HL-60 (cell line): ENCODE data around the gene TRIP13.

Source experiments
- DNase-seq, 2 experiments: peaks; one replicate each; pipeline ENCODE4 v3.0.0-alpha.2; 2010 to 2020; ENCODE audit warnings: low read depth in 1 of 2, low spot score in 1 of 2
- H3K27ac ChIP-seq: fragments of 250-450 bp; sonication (Bioruptor Pico); replicated peaks from 2 replicates; pipeline ENCODE4 v1.5.1; 2020; ENCODE audit warnings: mild to moderate bottlenecking, moderate library complexity
- H3K27me3 ChIP-seq: fragments of 250-450 bp; sonication (Bioruptor Pico); 2 replicates; pipeline ENCODE4 v1.5.1; 2021; ENCODE audit warnings: mild to moderate bottlenecking, moderate library complexity; ENCODE audit not compliant: insufficient read depth, poor library complexity, severe bottlenecking
- H3K4me3 ChIP-seq: replicated peaks from 2 replicates; pipeline ENCODE4 v1.5.1; 2011; ENCODE audit warnings: mild to moderate bottlenecking, control low read depth, low read length; ENCODE audit not compliant: insufficient read depth
- GABPA ChIP-seq: IDR thresholded peaks from 2 replicates; pipeline ENCODE4 v1.6.1; 2012; ENCODE audit warnings: low read depth
- POLR2AphosphoS5 ChIP-seq: IDR thresholded peaks from 2 replicates; pipeline ENCODE4 v1.6.1; 2012; ENCODE audit warnings: low read depth
- SPI1 ChIP-seq: IDR thresholded peaks from 2 replicates; pipeline ENCODE4 v1.6.1; 2012; ENCODE audit warnings: low read depth, mild to moderate bottlenecking, borderline replicate concordance
- TF ChIP-seq, protein P1 (sequence below): IDR thresholded peaks from one replicate; pipeline ENCODE4 v1.5.1; 2011; ENCODE audit warnings: low read length, control low read depth, inconsistent platforms; ENCODE audit not compliant: insufficient read depth
- TF ChIP-seq, protein P2 (sequence below): IDR thresholded peaks from 2 replicates; pipeline ENCODE4 v1.6.1; 2012; ENCODE audit warnings: low read depth; ENCODE audit not compliant: insufficient replicate concordance

The TRIP13 gene

DNA sequence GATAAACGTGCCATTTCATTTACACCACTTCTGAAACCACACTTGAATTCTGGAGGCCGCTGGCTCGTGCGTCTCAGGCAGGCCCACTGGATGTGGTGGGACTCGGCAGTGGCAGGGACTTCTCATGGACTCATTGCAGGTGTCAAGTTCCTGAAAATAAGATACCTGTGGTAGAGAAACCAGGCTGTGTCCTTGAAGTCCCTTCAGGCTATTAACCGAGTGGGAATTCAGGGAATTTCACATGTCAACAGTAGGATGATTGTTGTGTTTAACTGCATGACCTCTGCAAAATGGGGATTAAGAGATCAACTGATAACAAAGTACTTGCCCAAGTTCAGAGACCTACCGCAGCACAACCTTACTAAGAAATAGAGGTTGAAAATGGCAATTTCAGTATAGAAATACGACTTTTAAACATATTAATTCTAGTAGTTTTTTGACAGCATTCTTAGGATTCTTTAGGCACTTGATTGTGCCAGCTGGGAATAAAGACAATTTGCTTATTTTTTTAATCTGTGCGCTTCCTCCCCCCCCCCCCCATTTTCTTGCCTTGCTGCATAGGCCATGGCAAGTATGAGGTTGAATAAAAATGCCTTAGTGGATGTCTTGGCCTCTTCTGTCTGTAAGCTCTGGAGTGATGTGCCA, 26.8 kb downstream of the TRIP13 start:
- no peak for DNase-seq
- Histone ChIP-seq H3K4me3 (no peak overlapping the region), H3K27me3 (no peaks in the 10 kb centered on the region), H3K27ac (no peak overlapping the region)
- TF ChIP-seq, protein P1, sequence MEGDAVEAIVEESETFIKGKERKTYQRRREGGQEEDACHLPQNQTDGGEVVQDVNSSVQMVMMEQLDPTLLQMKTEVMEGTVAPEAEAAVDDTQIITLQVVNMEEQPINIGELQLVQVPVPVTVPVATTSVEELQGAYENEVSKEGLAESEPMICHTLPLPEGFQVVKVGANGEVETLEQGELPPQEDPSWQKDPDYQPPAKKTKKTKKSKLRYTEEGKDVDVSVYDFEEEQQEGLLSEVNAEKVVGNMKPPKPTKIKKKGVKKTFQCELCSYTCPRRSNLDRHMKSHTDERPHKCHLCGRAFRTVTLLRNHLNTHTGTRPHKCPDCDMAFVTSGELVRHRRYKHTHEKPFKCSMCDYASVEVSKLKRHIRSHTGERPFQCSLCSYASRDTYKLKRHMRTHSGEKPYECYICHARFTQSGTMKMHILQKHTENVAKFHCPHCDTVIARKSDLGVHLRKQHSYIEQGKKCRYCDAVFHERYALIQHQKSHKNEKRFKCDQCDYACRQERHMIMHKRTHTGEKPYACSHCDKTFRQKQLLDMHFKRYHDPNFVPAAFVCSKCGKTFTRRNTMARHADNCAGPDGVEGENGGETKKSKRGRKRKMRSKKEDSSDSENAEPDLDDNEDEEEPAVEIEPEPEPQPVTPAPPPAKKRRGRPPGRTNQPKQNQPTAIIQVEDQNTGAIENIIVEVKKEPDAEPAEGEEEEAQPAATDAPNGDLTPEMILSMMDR, result no peak
- TF ChIP-seq SPI1 (no peak), GABPA (no peak)

DNA sequence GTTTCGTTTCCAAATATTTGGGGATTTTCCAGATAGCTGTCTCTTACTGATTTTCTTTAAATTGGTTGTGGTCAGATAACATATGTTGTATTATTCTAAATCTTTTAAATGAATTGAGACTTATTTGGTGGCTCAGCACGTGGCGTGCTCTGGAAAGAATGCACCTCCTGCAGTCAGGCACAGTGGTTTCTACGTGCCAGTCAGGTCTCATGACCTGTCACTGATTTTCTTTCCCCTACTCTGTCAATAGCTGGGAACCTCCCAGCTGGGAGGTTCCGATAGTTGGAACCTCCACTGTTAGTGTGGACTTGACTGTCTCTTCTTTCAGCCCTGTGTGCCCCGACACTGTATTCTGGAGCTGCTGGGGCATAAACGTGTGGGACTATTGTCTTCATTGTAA, 27.6 kb downstream of the TRIP13 start:
- no peak overlapping the region for H3K4me3 ChIP-seq
- TF ChIP-seq, protein P2, sequence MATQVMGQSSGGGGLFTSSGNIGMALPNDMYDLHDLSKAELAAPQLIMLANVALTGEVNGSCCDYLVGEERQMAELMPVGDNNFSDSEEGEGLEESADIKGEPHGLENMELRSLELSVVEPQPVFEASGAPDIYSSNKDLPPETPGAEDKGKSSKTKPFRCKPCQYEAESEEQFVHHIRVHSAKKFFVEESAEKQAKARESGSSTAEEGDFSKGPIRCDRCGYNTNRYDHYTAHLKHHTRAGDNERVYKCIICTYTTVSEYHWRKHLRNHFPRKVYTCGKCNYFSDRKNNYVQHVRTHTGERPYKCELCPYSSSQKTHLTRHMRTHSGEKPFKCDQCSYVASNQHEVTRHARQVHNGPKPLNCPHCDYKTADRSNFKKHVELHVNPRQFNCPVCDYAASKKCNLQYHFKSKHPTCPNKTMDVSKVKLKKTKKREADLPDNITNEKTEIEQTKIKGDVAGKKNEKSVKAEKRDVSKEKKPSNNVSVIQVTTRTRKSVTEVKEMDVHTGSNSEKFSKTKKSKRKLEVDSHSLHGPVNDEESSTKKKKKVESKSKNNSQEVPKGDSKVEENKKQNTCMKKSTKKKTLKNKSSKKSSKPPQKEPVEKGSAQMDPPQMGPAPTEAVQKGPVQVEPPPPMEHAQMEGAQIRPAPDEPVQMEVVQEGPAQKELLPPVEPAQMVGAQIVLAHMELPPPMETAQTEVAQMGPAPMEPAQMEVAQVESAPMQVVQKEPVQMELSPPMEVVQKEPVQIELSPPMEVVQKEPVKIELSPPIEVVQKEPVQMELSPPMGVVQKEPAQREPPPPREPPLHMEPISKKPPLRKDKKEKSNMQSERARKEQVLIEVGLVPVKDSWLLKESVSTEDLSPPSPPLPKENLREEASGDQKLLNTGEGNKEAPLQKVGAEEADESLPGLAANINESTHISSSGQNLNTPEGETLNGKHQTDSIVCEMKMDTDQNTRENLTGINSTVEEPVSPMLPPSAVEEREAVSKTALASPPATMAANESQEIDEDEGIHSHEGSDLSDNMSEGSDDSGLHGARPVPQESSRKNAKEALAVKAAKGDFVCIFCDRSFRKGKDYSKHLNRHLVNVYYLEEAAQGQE, result no peak
- TF ChIP-seq POLR2AphosphoS5 (no peak), SPI1 (no peak), GABPA (no peak)
- TF ChIP-seq, protein P1, result no peak
- H3K27me3 ChIP-seq, result no peaks in the 10 kb centered on the region
- no peak for DNase-seq
- no peak overlapping the region for H3K27ac ChIP-seq

DNA sequence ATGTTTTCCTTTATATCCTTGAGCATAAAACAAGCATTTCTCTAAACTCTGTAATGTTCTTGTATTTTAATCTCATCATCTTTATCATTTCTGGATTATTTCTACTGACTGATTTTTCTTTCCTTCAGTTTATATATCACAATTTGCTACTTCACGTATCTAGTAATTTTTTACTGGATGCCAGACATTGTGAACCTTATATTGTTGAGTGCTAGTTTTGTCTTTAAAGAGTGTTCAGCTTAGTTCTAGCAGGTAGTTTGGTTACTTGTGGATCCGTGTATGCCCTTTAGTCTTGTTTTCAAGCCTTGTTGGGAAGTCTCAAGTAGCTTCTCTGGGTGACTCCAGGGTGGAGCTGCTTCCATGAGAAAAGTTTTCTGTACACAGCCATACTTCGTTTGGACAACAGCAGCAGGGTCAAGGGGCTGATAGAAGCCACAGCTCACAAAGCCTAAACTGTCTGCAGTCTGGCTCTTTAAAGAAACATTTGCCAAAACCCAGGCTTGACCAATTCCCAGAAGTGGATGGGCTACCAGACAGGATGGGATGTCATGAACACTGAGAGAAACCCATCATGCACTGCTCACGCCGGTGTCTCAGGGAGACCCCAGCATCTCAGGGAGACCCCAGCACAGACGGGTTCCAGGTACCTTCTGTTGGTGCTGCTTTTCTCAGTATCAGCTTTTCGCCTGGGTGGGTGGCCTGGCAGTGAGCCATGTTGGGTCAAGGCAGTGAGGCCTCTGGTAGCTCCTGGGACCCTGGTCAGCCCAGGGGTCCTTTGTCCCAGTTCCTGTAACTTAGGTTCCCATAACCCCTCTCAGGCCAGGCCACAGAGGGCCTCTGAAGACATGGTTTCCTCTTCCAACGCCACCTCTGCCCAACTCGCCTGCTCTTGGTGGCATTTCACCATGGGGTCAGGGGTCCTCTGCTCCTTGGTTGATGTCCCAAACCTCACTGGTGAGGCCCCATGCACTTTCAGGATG, 29.1 kb downstream of the TRIP13 start:
- H3K27me3 ChIP-seq, result no peaks in the 10 kb centered on the region
- no peak for DNase-seq
- no peak overlapping the region for H3K4me3 ChIP-seq
- TF ChIP-seq GABPA (no peak), SPI1 (no peak), POLR2AphosphoS5 (no peak)
- TF ChIP-seq, protein P2, result no peak
- TF ChIP-seq, protein P1, result no peak
- no peak overlapping the region for H3K27ac ChIP-seq
